Neutrophil (primary cell): Measurements from ENCODE around the gene SMAD6.
"Not testable (repeated sequence)": the region's sequence is repeated elsewhere in the genome, so short reads cannot be mapped to it uniquely, and the experiment has no call there.

Source experiments
- H3K27ac ChIP-seq: fragments of 200-600 bp; sonication (generic); 2 replicates; pipeline ENCODE4 v1.5.1; 2016; ENCODE audit warnings: mild to moderate bottlenecking, moderate library complexity
- H3K27me3 ChIP-seq: fragments of 200-600 bp; sonication (generic); 2 replicates; pipeline ENCODE4 v1.6.0; 2016; ENCODE audit warnings: mild to moderate bottlenecking
- H3K36me3 ChIP-seq: fragments of 200-600 bp; sonication (generic); 2 replicates; pipeline ENCODE4 v1.5.1; 2017
- H3K4me1 ChIP-seq, 2 experiments: fragments of 200-600 bp in 1 of 2; sonication (generic) in 1 of 2; 1 replicate in 1 of 2; 2 replicates in 1 of 2; pipeline versions ENCODE4 v1.5.1 to v1.6.1; 2013 to 2016; ENCODE audit warnings: low read depth in 1 of 2, low read length in 1 of 2, mild to moderate bottlenecking in 1 of 2, moderate library complexity in 1 of 2; ENCODE audit not compliant: control insufficient read depth in 1 of 2, insufficient read depth in 1 of 2
- H3K4me3 ChIP-seq, 2 experiments: fragments of 200-600 bp in 1 of 2; sonication (generic) in 1 of 2; 1 replicate in 1 of 2; 2 replicates in 1 of 2; pipeline ENCODE4 v1.5.1; 2013 to 2016; ENCODE audit warnings: low read depth in 1 of 2, low read length in 1 of 2, mild to moderate bottlenecking in 1 of 2, moderate library complexity in 1 of 2
- H3K9me3 ChIP-seq: fragments of 200-600 bp; sonication (generic); 2 replicates; pipeline ENCODE4 v1.5.1; 2016
- TF ChIP-seq, protein P1 (sequence below): fragments of 200-600 bp; sonication (generic); IDR thresholded peaks from 2 replicates; pipeline ENCODE4 v1.5.1; 2016; ENCODE audit warnings: antibody characterized with exemption

Gene SMAD6

DNA sequence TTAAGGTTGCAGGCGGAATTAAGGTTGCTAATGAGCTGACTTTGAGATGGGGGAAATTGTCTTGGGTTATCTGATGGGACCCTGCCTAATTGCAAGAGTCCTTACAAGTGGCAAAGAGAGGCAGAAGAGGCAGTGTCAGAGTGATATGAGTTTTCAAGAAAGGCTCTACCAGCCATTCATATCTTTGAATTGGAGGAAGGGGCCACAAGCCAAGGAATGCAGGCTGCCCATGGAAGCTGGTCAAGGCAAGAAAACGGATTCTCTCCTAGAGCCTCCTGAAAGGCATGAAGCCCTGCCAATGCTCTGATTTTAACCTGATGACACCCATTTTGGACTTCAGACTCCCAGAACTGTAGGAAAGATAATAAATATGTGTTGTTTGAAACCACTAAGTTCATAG, 20.6 kb upstream of the SMAD6 start:
- no peaks in the 10 kb centered on the region for H3K36me3 ChIP-seq
- TF ChIP-seq, protein P1, sequence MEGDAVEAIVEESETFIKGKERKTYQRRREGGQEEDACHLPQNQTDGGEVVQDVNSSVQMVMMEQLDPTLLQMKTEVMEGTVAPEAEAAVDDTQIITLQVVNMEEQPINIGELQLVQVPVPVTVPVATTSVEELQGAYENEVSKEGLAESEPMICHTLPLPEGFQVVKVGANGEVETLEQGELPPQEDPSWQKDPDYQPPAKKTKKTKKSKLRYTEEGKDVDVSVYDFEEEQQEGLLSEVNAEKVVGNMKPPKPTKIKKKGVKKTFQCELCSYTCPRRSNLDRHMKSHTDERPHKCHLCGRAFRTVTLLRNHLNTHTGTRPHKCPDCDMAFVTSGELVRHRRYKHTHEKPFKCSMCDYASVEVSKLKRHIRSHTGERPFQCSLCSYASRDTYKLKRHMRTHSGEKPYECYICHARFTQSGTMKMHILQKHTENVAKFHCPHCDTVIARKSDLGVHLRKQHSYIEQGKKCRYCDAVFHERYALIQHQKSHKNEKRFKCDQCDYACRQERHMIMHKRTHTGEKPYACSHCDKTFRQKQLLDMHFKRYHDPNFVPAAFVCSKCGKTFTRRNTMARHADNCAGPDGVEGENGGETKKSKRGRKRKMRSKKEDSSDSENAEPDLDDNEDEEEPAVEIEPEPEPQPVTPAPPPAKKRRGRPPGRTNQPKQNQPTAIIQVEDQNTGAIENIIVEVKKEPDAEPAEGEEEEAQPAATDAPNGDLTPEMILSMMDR, result no peak
- no peaks in the 10 kb centered on the region for H3K27me3 ChIP-seq
- no peak overlapping the region for H3K27ac ChIP-seq
- no peak overlapping the region for H3K4me3 ChIP-seq
- no peaks in the 10 kb centered on the region for H3K9me3 ChIP-seq
- peaks cover 12 to 22% of the 10 kb centered on the region in 2 experiments for H3K4me1 ChIP-seq

DNA sequence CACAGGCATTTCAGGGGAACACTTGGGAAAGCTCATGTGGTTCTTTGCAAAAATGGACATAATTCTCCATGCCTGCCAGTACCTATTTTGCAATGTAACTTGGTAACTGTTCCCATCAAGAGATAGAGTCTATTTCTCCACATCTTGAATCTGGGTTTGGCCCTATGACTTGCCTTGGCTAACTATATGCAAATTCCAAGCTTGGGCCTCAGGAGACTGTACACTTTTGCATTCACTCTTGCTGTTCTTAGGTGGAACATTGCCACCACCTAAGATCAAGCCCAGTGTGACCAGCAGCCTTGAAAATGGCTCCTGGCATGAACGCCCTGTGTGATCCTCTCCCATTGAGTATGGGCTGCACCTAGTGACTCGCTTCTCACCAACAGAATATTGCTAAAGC, 19.8 kb upstream of the SMAD6 start:
- H3K27ac ChIP-seq, result no peak overlapping the region
- no peaks in the 10 kb centered on the region for H3K27me3 ChIP-seq
- peaks cover 12 to 22% of the 10 kb centered on the region in 2 experiments for H3K4me1 ChIP-seq
- TF ChIP-seq, protein P1, result no peak
- no peaks in the 10 kb centered on the region for H3K36me3 ChIP-seq
- no peak overlapping the region for H3K4me3 ChIP-seq
- no peaks in the 10 kb centered on the region for H3K9me3 ChIP-seq

DNA sequence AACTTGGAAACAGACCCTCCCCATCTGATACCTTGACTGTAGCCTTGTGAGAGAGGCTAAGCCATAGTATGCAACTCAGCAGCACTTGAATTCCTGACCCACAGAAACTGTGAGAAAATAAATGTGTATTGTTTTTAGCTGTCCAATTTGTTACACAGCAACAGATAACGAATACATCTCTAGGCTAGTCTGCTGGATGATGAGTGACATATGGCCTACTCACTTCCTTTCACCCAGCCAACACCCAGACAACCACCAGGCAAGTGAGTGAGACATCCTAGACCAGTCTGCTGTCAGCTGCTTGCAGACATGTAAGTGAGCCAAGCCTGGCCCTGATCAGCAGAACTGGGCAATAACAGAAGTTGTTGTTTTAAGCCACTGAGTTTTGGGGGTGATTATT, 19.2 kb upstream of the SMAD6 start:
- peaks cover 9 to 16% of the 10 kb centered on the region in 2 experiments for H3K4me1 ChIP-seq
- no peak overlapping the region for H3K27ac ChIP-seq
- TF ChIP-seq, protein P1, result no peak
- no peaks in the 10 kb centered on the region for H3K27me3 ChIP-seq
- no peaks in the 10 kb centered on the region for H3K9me3 ChIP-seq
- H3K4me3 ChIP-seq, result no peak overlapping the region
- no peaks in the 10 kb centered on the region for H3K36me3 ChIP-seq

DNA sequence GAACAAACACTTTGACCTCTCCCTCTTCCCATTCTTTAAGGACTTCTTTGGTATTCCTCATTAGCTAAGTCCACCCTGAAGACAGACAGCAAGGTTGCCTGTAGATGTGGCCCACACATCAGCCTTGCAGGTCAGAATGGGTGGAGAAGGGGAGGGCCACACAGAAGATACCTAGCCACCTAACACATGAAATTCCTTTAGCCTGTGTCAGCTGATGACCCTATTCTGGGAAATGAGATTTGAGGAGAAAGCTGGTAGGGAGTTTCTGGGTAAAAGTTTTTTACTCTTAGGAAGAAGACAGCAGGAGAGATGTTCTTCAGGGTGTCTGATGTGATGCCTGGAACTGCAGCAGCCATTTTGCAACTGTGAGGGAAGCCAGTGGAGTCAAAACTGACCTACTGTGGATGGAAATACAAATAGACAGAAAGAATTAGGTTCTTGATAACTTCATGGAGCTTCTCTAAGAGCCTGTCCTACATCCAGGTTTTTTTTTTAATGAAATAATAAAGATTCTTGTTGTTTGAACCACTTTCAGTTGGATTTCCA, 17.8 kb upstream of the SMAD6 start:
- Histone ChIP-seq H3K36me3 (no peaks in the 10 kb centered on the region), H3K27me3 (no peaks in the 10 kb centered on the region), H3K27ac (no peak overlapping the region), H3K4me3 (no peak overlapping the region), H3K9me3 (no peaks in the 10 kb centered on the region), H3K4me1 (peaks cover 0 to 2% of the 10 kb centered on the region in 2 experiments)
- TF ChIP-seq, protein P1, result no peak

DNA sequence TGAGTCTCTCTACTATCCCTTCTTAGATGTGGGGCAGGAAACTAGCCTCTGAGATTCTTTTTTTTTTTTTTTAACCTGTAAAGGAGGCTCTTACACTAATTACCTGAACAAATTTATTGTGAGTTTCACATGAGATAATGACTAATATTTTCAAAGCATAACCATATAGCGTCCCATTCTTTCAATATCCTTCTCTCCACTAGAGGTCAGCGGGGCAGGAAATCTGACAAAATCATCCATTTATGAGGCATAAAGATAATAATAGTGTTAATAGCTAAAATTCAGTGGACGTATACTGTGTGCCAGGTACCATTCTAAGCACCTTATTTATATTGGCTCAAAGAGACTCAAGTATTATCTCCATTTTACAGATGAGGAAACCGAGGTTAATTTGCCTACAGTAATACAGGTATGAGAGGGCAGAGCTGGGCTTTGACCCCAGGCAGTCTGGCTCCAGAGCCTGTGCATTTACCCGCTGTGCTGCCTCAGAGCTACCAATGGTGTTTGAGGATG, 16.3 kb upstream of the SMAD6 start:
- no peaks in the 10 kb centered on the region for H3K4me1 ChIP-seq
- no peak overlapping the region for H3K4me3 ChIP-seq
- no peaks in the 10 kb centered on the region for H3K27me3 ChIP-seq

DNA sequence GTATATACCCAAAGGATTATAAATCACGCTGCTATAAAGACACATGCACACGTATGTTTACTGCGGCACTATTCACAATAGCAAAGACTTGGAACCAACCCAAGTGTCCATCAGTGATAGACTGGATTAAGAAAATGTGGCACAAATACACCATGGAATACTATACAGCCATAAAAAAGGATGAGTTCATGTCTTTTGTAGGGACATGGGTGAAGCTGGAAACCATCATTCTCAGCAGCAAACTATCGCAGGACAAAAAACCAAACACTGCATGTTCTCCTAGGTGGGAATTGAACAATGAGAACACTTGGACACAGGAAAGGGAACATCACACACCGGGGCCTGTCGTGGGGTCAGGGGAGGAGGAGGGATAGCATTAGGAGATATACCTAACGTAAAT, 11.1 kb upstream of the SMAD6 start:
- not testable (repeated sequence) for H3K4me1 ChIP-seq, H3K4me3 ChIP-seq, H3K9me3 ChIP-seq, H3K36me3 ChIP-seq, H3K27ac ChIP-seq, H3K27me3 ChIP-seq

More for the DNA sequence above, 16.3 kb upstream of the SMAD6 start:
- H3K9me3 ChIP-seq, result no peaks in the 10 kb centered on the region
- no peaks in the 10 kb centered on the region for H3K36me3 ChIP-seq
- TF ChIP-seq, protein P1, result no peak
- no peak overlapping the region for H3K27ac ChIP-seq
